Femur (tissue), 1 donor: Measurements from ENCODE around the gene LRIG3.
A peak's percentile ranks its signal among the peaks of the same experiment; 100 is the strongest.
"Not testable (repeated sequence)": the region's sequence is repeated elsewhere in the genome, so short reads cannot be mapped to it uniquely, and the experiment has no call there.

Source experiments
- DNase-seq: peaks from one replicate; pipeline ENCODE4 v3.0.0-alpha.2; 2017

The LRIG3 gene

GRCh38 chr12:58897969-58898368 is 22.3 kb downstream of the LRIG3 start:
- no peak for DNase-seq

GRCh38 chr12:58896278-58896677 is 24.0 kb downstream of the LRIG3 start:
- no peak for DNase-seq

GRCh38 chr12:58895053-58895452 is 25.3 kb downstream of the LRIG3 start:
- DNase-seq: no peak

- DNase-seq: no peak
These were observed 26.3 kb downstream of the LRIG3 start for GRCh38 chr12:58894040-58894439.

- DNase-seq: no peak
These were observed 26.8 kb downstream of the LRIG3 start for GRCh38 chr12:58893495-58893894.

GRCh38 chr12:58889557-58889956 is 30.7 kb downstream of the LRIG3 start:
- DNase-seq: no peak

- peak; percentile 63 for DNase-seq
These were observed 32.0 kb downstream of the LRIG3 start for GRCh38 chr12:58888131-58888783.

- DNase-seq: no peak
These were observed 33.2 kb downstream of the LRIG3 start for GRCh38 chr12:58887068-58887467.

- DNase-seq: no peak
These were observed 33.8 kb downstream of the LRIG3 start for GRCh38 chr12:58886474-58886873.

GRCh38 chr12:58884916-58885315 is 35.4 kb downstream of the LRIG3 start:
- no peak for DNase-seq

GRCh38 chr12:58883576-58884334 is 36.5 kb downstream of the LRIG3 start:
- no peak for DNase-seq

- DNase-seq: no peak
These were observed 37.5 kb downstream of the LRIG3 start for GRCh38 chr12:58882826-58883225.

- DNase-seq: no peak
These were observed 38.5 kb downstream of the LRIG3 start for GRCh38 chr12:58881816-58882215.

- DNase-seq: peak; percentile 75
These were observed 39.7 kb downstream of the LRIG3 start for GRCh38 chr12:58880639-58881038.

- DNase-seq: no peak
These were observed 43.0 kb downstream of the LRIG3 start for GRCh38 chr12:58877243-58877743.

GRCh38 chr12:58873496-58873895 is 46.8 kb downstream of the LRIG3 start:
- peak; percentile 82 for DNase-seq

GRCh38 chr12:58871556-58871955 is 48.7 kb downstream of the LRIG3 start:
- no peak for DNase-seq

GRCh38 chr12:58870595-58870994 is 49.7 kb downstream of the LRIG3 start:
- no peak for DNase-seq

- DNase-seq: no peak
These were observed 59.5 kb downstream of the LRIG3 start for GRCh38 chr12:58860788-58861240.

- no peak for DNase-seq
These were observed 60.1 kb downstream of the LRIG3 start for GRCh38 chr12:58860056-58860787.

- no peak for DNase-seq
These were observed 62.3 kb downstream of the LRIG3 start for GRCh38 chr12:58858030-58858429.

- DNase-seq: not testable (repeated sequence)
These were observed 63.1 kb downstream of the LRIG3 start for GRCh38 chr12:58857206-58857605.

- DNase-seq: not testable (repeated sequence)
These were observed 64.7 kb downstream of the LRIG3 start for GRCh38 chr12:58855630-58856029.

- DNase-seq: no peak
These were observed 69.5 kb downstream of the LRIG3 start for GRCh38 chr12:58850826-58851225.
